Trophoblast cell (in vitro differentiated cells and primary cell): Measurements from ENCODE around the gene IRS4. TPM values are rescaled to one million over a fixed set of nuclear protein-coding genes. Genes with fewer than 3 reads are reported as not detected.
A peak's percentile ranks its signal among the peaks of the same experiment; 100 is the strongest.

Experiments used
- DNase-seq, 2 donors: peaks; one replicate each; pipeline ENCODE4 v3.0.0-alpha.2; 2016
- H2AFZ ChIP-seq: 2 replicates; pipeline ENCODE4 v1.6.1; 2013; ENCODE audit warnings: low read length, moderate library complexity, mild to moderate bottlenecking; ENCODE audit not compliant: insufficient read depth, poor library complexity
- H2AK5ac ChIP-seq: 2 replicates; pipeline ENCODE4 v1.6.1; 2013; ENCODE audit warnings: mild to moderate bottlenecking, low read length
- H2BK120ac ChIP-seq: 2 replicates; pipeline ENCODE4 v1.6.1; 2013; ENCODE audit warnings: low read length, mild to moderate bottlenecking, moderate library complexity; ENCODE audit not compliant: insufficient read depth, poor library complexity
- H2BK12ac ChIP-seq: 2 replicates; pipeline ENCODE4 v1.6.1; 2013; ENCODE audit warnings: mild to moderate bottlenecking, low read length, moderate library complexity
- H2BK5ac ChIP-seq: 2 replicates; pipeline ENCODE4 v1.6.1; 2013; ENCODE audit warnings: low read length, low read depth, moderate library complexity, mild to moderate bottlenecking; ENCODE audit not compliant: poor library complexity
- H3K14ac ChIP-seq: 2 replicates; pipeline ENCODE4 v1.6.1; 2013; ENCODE audit warnings: mild to moderate bottlenecking, low read length
- H3K18ac ChIP-seq: 2 replicates; pipeline ENCODE4 v1.6.1; 2013; ENCODE audit warnings: mild to moderate bottlenecking, low read length
- H3K23ac ChIP-seq: 2 replicates; pipeline ENCODE4 v1.6.1; 2013; ENCODE audit warnings: low read length
- H3K27ac ChIP-seq: 2 replicates; pipeline ENCODE4 v1.5.1; 2013; ENCODE audit warnings: low read depth, mild to moderate bottlenecking, inconsistent platforms, low read length, moderate library complexity
- H3K27me3 ChIP-seq: 2 replicates; pipeline ENCODE4 v1.6.1; 2013; ENCODE audit warnings: inconsistent platforms, mild to moderate bottlenecking, low read length, moderate library complexity; ENCODE audit not compliant: insufficient read depth
- H3K36me3 ChIP-seq, 2 experiments: 1 replicate in 1 of 2; 2 replicates in 1 of 2; pipeline ENCODE4 v1.6.1; 2013; ENCODE audit warnings: low read length in 2 of 2, mild to moderate bottlenecking in 2 of 2, moderate library complexity in 1 of 2; ENCODE audit not compliant: insufficient read depth in 2 of 2, control insufficient read depth in 1 of 2
- H3K4ac ChIP-seq: 2 replicates; pipeline ENCODE4 v1.6.1; 2013; ENCODE audit warnings: low read depth, mild to moderate bottlenecking, low read length, moderate library complexity
- H3K4me1 ChIP-seq, 2 experiments: 1 replicate in 1 of 2; 2 replicates in 1 of 2; pipeline ENCODE4 v1.6.1; 2013; ENCODE audit warnings: low read length in 2 of 2, mild to moderate bottlenecking in 2 of 2, moderate library complexity in 1 of 2; ENCODE audit not compliant: insufficient read depth in 2 of 2, control insufficient read depth in 1 of 2
- H3K4me2 ChIP-seq: 2 replicates; pipeline ENCODE4 v1.6.1; 2013; ENCODE audit warnings: inconsistent platforms, mild to moderate bottlenecking, low read length, moderate library complexity
- H3K4me3 ChIP-seq: 2 replicates; pipeline ENCODE4 v1.5.1; 2013; ENCODE audit warnings: mild to moderate bottlenecking, low read depth, low read length, inconsistent platforms
- H3K79me1 ChIP-seq: one replicate; pipeline ENCODE4 v1.6.1; 2013; ENCODE audit warnings: low read length
- H3K79me2 ChIP-seq: 2 replicates; pipeline ENCODE4 v1.6.1; 2013; ENCODE audit warnings: low read length, mild to moderate bottlenecking; ENCODE audit not compliant: control insufficient read depth, insufficient read depth, poor library complexity
- H3K9ac ChIP-seq: 2 replicates; pipeline ENCODE4 v1.6.1; 2013; ENCODE audit warnings: mild to moderate bottlenecking, low read length
- H3K9me3 ChIP-seq: 2 replicates; pipeline ENCODE4 v1.6.1; 2013; ENCODE audit warnings: low read depth, mild to moderate bottlenecking, control low read depth, inconsistent platforms, low read length; ENCODE audit not compliant: insufficient read depth
- H4K12ac ChIP-seq: 2 replicates; pipeline ENCODE4 v1.6.1; 2013; ENCODE audit warnings: low read depth, mild to moderate bottlenecking, low read length, moderate library complexity
- H4K8ac ChIP-seq: 2 replicates; pipeline ENCODE4 v1.6.1; 2013; ENCODE audit warnings: low read depth, mild to moderate bottlenecking, low read length, moderate library complexity
- H4K91ac ChIP-seq: one replicate; pipeline ENCODE4 v1.6.1; 2013; ENCODE audit warnings: low read depth, mild to moderate bottlenecking, low read length, moderate library complexity
- WGBS: extraction: QIAGEN DNeasy Blood & Tissue Kit; methylation state at CpG from one replicate; pipeline ENCODE4 v1.1.7; 2013; ENCODE audit warnings: missing lambda C conversion rate; ENCODE audit not compliant: insufficient read length, insufficient coverage; ENCODE audit errors: extremely low coverage; 5-methylcytosine and 5-hydroxymethylcytosine counted together
- polyA plus RNA-seq: library from polyadenylated mRNA; stranded (reverse); fragments of 200-250 nt; gene quantifications from 2 replicates; pipeline ENCODE4 v1.2.3, GENCODE V29; 2013

IRS4 gene
- 0.08 and 0.11 TPM in 2 replicates for polyA plus RNA-seq

DNA sequence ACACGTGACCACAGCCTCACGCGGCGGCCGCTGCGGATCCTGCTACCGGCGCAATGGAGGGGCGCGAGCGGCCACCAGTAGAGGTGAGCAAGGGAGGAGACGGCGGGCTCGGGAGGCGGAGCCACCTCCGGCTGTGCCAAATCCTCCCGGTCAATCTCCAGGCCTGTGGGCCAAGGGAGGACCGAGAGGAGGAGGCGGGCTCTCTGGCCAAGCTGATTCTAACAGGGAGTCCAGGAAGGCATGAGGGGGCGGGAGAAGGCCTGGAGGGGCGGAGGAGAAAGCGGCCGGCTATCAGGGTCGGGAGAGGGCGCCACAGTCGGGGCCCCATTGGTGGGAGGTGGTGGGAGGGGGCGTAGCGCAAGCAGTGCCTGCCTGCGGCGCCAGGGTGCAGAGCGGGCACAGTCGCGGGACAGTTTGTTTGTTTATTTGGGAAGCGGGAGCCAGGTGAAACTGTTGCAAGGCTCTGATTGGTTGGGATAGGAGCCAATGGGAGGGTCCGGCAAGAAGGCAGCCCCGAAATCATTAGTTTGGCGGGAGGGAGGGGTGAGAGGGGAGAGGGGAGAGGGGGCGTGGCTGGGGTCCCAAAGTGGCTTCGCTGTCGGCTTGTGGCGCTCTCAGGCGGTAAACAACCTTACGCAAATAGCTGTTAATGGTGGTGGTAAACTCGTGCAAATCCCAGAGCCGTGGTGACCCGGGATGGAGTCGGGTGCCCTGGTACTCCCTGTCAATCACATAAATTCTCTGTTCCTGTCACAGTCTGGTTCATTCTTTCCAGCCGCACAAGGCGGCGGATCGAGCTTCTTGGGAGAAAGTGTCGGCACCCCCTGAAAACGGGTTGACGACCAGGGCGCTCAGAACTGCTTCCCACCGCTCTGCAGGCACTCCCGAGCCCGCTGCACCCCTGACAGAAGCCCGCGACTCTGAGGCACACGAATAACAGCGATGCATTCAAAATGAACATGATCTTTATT is at the start of gene IRS4:
Gene IRS4, minus strand, starts transcription at position 55 of the 971 bp plus-strand sequence.
- no peak within 1 kb of the TSS for H3K4ac ChIP-seq

DNA sequence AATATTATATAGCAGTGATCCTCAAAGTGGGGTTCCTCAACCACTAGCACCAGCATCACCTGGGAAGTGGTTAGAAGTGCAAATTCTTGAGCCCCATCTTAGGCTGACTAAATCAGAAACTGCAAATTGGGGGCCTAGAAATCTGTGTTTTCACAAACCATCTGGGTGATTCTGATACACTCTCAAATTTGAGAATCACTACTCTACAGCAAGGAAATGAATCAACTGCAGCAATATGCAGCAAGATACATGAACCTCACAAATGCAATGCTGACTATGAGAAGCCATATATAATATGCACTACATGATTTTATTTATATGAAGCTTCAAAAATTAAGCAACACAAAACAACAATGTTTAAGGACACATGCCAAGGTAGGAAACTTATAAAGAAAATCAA is 36.2 kb upstream of the IRS4 start:
- Histone ChIP-seq H3K27me3 (no peaks in the 10 kb centered on the region), H3K9me3 (no peaks in the 10 kb centered on the region), H2AFZ (no peak overlapping the region), H3K4me3 (no peak overlapping the region), H3K9ac (no peak overlapping the region), H3K79me2 (no peaks in the 10 kb centered on the region), H3K79me1 (no peaks in the 10 kb centered on the region), H2BK12ac (no peak overlapping the region), H2BK5ac (no peak overlapping the region), H4K8ac (no peak overlapping the region), H2BK120ac (no peak overlapping the region), H3K36me3 (no peaks in the 10 kb centered on the region), H4K12ac (no peak overlapping the region), H3K4me2 (no peak overlapping the region), H3K23ac (no peak overlapping the region), H3K27ac (no peak overlapping the region), H3K18ac (no peak overlapping the region), H2AK5ac (no peak overlapping the region), H3K4me1 (no peaks in the 10 kb centered on the region), H3K4ac (no peak overlapping the region), H3K14ac (no peak overlapping the region), H4K91ac (no peak overlapping the region)
- DNase-seq: no peak

More for the DNA sequence above, at the start of gene IRS4:
- H3K4me3 ChIP-seq: peak within 1 kb of the TSS; percentile 75
- peaks cover 0 to 4% of the 10 kb centered on the region in 2 experiments for H3K4me1 ChIP-seq
- H3K9me3 ChIP-seq: no peaks in the 10 kb centered on the region
- no peak within 1 kb of the TSS for H3K27ac ChIP-seq
- WGBS: no CpG with 5 or more reads among the region's 62 CpGs
- peak within 1 kb of the TSS; percentile 88 for H2AFZ ChIP-seq
- no peak within 1 kb of the TSS for H3K9ac ChIP-seq
- peaks cover 25% of the 10 kb centered on the region for H3K27me3 ChIP-seq
- no peak within 1 kb of the TSS for H3K23ac ChIP-seq
- H2BK12ac ChIP-seq: no peak within 1 kb of the TSS
- no peak within 1 kb of the TSS for H3K18ac ChIP-seq
- H4K12ac ChIP-seq: no peak within 1 kb of the TSS
- no peaks in the 10 kb centered on the region for H3K79me2 ChIP-seq
- no peak within 1 kb of the TSS for H3K14ac ChIP-seq
- peak; percentile 9 to 47 for DNase-seq
- H4K91ac ChIP-seq: no peak within 1 kb of the TSS
- no peak within 1 kb of the TSS for H4K8ac ChIP-seq
- no peak within 1 kb of the TSS for H2AK5ac ChIP-seq
- peak within 1 kb of the TSS; percentile 98 for H3K4me2 ChIP-seq
- H3K36me3 ChIP-seq: no peaks in the 10 kb centered on the region
- no peak within 1 kb of the TSS for H2BK5ac ChIP-seq
- H3K79me1 ChIP-seq: no peaks in the 10 kb centered on the region
- H2BK120ac ChIP-seq: no peak within 1 kb of the TSS

DNA sequence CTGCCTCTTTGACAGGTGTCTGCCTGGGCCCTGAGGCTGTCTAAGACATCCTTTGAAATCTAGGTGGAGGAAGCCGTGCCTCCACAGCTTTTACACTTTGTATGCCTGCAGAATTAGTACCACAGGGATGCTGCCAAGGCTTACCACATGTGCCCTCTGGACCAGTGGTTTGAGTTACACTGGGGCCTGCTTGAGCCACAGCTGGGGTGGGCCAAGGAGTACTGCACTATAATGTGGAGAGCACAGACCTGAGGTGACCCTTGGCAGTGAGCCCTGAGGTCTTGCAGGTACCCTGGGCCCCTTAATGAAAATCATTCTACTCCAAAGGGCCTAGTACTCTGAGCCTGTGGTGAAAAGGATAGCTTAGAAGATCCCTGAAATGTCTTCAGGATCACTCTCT is 27.2 kb upstream of the IRS4 start:
- Histone ChIP-seq H3K9me3 (no peaks in the 10 kb centered on the region), H2BK5ac (no peak overlapping the region), H3K18ac (no peak overlapping the region), H3K79me2 (no peaks in the 10 kb centered on the region), H3K27ac (no peak overlapping the region), H4K8ac (no peak overlapping the region), H3K4me1 (no peaks in the 10 kb centered on the region), H4K91ac (no peak overlapping the region), H3K79me1 (no peaks in the 10 kb centered on the region), H2AFZ (no peak overlapping the region), H3K23ac (no peak overlapping the region), H3K9ac (no peak overlapping the region), H2BK120ac (no peak overlapping the region), H3K4me3 (no peak overlapping the region), H4K12ac (no peak overlapping the region), H3K27me3 (no peaks in the 10 kb centered on the region), H3K4ac (no peak overlapping the region), H3K36me3 (no peaks in the 10 kb centered on the region), H3K4me2 (no peak overlapping the region), H2AK5ac (no peak overlapping the region), H3K14ac (no peak overlapping the region), H2BK12ac (no peak overlapping the region)
- no CpG with 5 or more reads among the region's 1 CpG for WGBS
- DNase-seq: no peak

DNA sequence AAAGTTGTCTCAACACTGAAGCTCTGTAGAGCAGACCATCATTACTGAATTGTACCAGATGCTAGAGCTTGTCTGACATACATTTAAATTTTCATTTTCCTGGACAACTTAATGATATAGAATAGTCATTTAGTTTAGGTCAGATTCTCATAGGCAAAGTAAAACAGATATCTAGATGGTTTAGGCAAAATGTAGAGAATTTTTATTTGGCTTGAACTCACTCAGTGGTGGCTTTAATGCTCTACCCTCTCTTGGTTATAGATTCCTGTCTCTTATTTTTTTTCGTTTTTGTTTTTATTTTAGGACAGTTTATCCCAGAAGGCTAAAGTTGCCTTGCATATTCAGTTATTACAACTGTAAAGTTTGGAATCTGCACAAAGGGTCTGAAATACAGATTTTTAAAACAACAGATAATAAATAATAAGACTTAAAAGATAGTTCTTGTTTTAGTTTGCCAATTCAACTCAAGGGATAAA is 4.0 kb upstream of the IRS4 start:
- no CpG with 5 or more reads among the region's 1 CpG for WGBS
- peaks cover 0 to 4% of the 10 kb centered on the region in 2 experiments for H3K4me1 ChIP-seq
- no peak overlapping the region for H3K23ac ChIP-seq
- H3K4me3 ChIP-seq: no peak overlapping the region
- H3K27ac ChIP-seq: no peak overlapping the region
- H2BK12ac ChIP-seq: no peak overlapping the region
- DNase-seq: no peak
- H3K27me3 ChIP-seq: no peaks in the 10 kb centered on the region
- H4K91ac ChIP-seq: no peak overlapping the region
- no peaks in the 10 kb centered on the region for H3K79me1 ChIP-seq
- no peak overlapping the region for H3K18ac ChIP-seq
- H3K9ac ChIP-seq: no peak overlapping the region
- H4K12ac ChIP-seq: no peak overlapping the region
- no peak overlapping the region for H2AK5ac ChIP-seq
- no peak overlapping the region for H2BK5ac ChIP-seq
- no peaks in the 10 kb centered on the region for H3K9me3 ChIP-seq
- H2AFZ ChIP-seq: no peak overlapping the region
- no peak overlapping the region for H2BK120ac ChIP-seq
- H3K4me2 ChIP-seq: no peak overlapping the region
- no peaks in the 10 kb centered on the region for H3K79me2 ChIP-seq
- no peak overlapping the region for H3K14ac ChIP-seq
- no peak overlapping the region for H4K8ac ChIP-seq
- H3K4ac ChIP-seq: no peak overlapping the region
- no peaks in the 10 kb centered on the region for H3K36me3 ChIP-seq
